Heart left ventricle (tissue), 16 donors: ENCODE results near the gene STYXL2. TPM values are rescaled to one million over a fixed set of nuclear protein-coding genes. Genes with fewer than 3 reads are reported as not detected.

Source experiments
- ATAC-seq, 4 donors: fragments of 200-7000 bp; cut with Tn5 transposase; one replicate each; pipeline ENCODE4 v1.9.1; 2020 to 2022; ENCODE audit warnings: moderate library complexity in 4 of 4, mild to moderate bottlenecking in 3 of 4, moderate number of reproducible peaks in 1 of 4
- DNase-seq, 5 donors: peaks; one replicate each; pipeline ENCODE4 v3.0.0-alpha.2; 2020
- H3K27ac ChIP-seq, 12 donors: fragments of 200-600 bp; sonication (generic) in 4 of 12; one replicate each; pipeline versions ENCODE4 v1.5.0 to v1.8.0; 2016 to 2022; ENCODE audit warnings: mild to moderate bottlenecking in 2 of 12
- H3K27me3 ChIP-seq, 9 donors: fragments of 200-600 bp; sonication (generic) in 2 of 9; one replicate each; pipeline versions ENCODE4 v1.5.1 to v1.8.0; 2016 to 2022; ENCODE audit warnings: mild to moderate bottlenecking in 3 of 9
- H3K36me3 ChIP-seq, 9 donors: fragments of 200-600 bp; sonication (generic) in 2 of 9; one replicate each; pipeline versions ENCODE4 v1.5.0 to v1.8.0; 2018 to 2022; ENCODE audit warnings: mild to moderate bottlenecking in 2 of 9
- H3K4me1 ChIP-seq, 12 donors: fragments of 200-600 bp; sonication (generic) in 4 of 12; one replicate each; pipeline versions ENCODE4 v1.5.0 to v1.8.0; 2016 to 2022; ENCODE audit warnings: mild to moderate bottlenecking in 3 of 12
- H3K4me3 ChIP-seq, 12 donors: fragments of 200-600 bp; sonication (generic) in 4 of 12; one replicate each; pipeline versions ENCODE4 v1.5.0 to v1.8.0; 2017 to 2022; ENCODE audit warnings: mild to moderate bottlenecking in 9 of 12, moderate library complexity in 4 of 12
- H3K9me3 ChIP-seq, 12 donors: fragments of 200-600 bp; sonication (generic) in 4 of 12; one replicate each; pipeline versions ENCODE4 v1.5.0 to v1.8.0; 2016 to 2022; ENCODE audit warnings: mild to moderate bottlenecking in 1 of 12
- POLR2A ChIP-seq, 2 donors: fragments of 450-650 bp; IDR thresholded peaks; one replicate each; pipeline ENCODE4 v1.6.1; 2017; ENCODE audit warnings: antibody characterized with exemption in 2 of 2, mild to moderate bottlenecking in 2 of 2, moderate library complexity in 2 of 2
- WGBS, 4 donors: extraction: QIAGEN DNeasy Blood & Tissue Kit in 2 of 4; methylation state at CpG; one replicate each; pipeline versions ENCODE4 v1.1.5 to v1.1.7; 2013 to 2018; 5-methylcytosine and 5-hydroxymethylcytosine counted together
- intact Hi-C, 10 donors: fragments of 100-400 bp; cut with DNase I; formaldehyde crosslinking; loops; one replicate each; pipeline versions ENCODE4 v1.11.1 to v1.14.2; 2022
- polyA plus RNA-seq, 2 donors: library from polyadenylated mRNA; stranded (reverse); fragments of 200-250 nt; gene quantifications; one replicate each; pipeline ENCODE4 v1.2.3, GENCODE V29; 2013
- total RNA-seq, 9 donors: library from RNA; depleted of rRNA in 2 of 9; stranded (reverse); fragments of >200 nt in 2 of 9; fragmentation: NEBNext Ultra II Directional in 3 of 9; extraction: Animal tissue kit (Norgen Biotek cat#: 25700) in 3 of 9; gene quantifications; one replicate each; pipeline versions ENCODE4 v1.1.0 to v1.2.4, GENCODE V29; 2016 to 2023
- TF ChIP-seq, protein P1 (sequence below), 12 donors: fragments of 200-600 bp; sonication (generic) in 4 of 12; IDR thresholded peaks; one replicate each; pipeline versions ENCODE4 v1.5.0 to v1.8.0; 2018 to 2022; ENCODE audit warnings: antibody characterized with exemption in 12 of 12, mild to moderate bottlenecking in 5 of 12
- donor health status: ischemic (EF 13 %, LVEDD 7.1; RV severe dilation, severe dysfunction).
- donor health status: healthy with polysubstance abuse.
- donor health status: DM: no; HTN: yes; CAD: no.
- donor health status: DM: no; HTN: no; CAD: no.
- donor health status: ischemic (EF 25% LVEDD 6.9; RV normal size, moderate dysfunction).
- donor health status: ischemic (EF 25% LVEDD 5.7; RV mildly dilated, moderate dysfunction).
- donor health status: healthy.
- donor health status: DM: yes; HTN: yes; CAD: no.
- donor health status: ischemic (EF 35%, LVEDD 5.7; RV mildly dilated, moderate dysfunction).
- donor health status: nonischemic (EF 11% LVEDD 7.7; RV severe dilation, severe dysfunction).
- donor health status: DM: yes; HTN: yes; CAD: no.
- donor health status: PGD.
- donor health status: ischemic (EF 29% LVEDD 5.4; RV normal size, mild dysfunction).
- donor health status: nonischemic (EF 23%, LVEDD 6.1; RV moderate dilation, normal function).

The STYXL2 gene
- total and polyA plus RNA-seq, 11 donors: 55.0 to 329 (median 149) TPM

DNA sequence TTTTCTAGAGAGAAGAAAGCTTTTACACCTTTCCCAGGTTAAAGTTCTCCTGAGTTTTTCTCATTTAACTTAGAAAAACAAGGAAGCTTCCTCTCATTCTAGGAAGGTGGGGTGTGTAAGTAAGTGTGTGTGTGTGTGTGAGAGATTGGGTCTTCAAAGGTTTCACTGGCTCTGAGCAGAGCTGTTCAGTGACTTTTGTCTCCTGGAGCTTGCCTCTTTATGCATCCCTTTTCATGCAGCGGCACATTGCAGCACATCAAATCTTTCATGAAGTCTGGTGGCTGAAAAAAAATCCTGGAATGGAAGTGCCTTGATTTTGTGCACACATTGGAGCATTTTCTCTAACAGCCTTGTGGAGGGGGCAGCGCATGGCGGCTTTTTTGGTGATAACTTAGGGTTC, 7.1 kb upstream of the STYXL2 start:
- intact Hi-C loops: no loop called here
- Histone ChIP-seq H3K4me3 (no peak overlapping the region), H3K9me3 (no peaks in the 10 kb centered on the region), H3K4me1 (peaks cover 0 to 39% (median 12%) of the 10 kb centered on the region in 12 donors), H3K36me3 (no peaks in the 10 kb centered on the region), H3K27me3 (no peaks in the 10 kb centered on the region), H3K27ac (no peak overlapping the region)
- no peak for DNase-seq
- 56 to 79% (median 71%) methylated on average over 3 of the region's 3 CpGs for WGBS, 4 donors
- TF ChIP-seq POLR2A (IDR thresholded peaks at IDR 0.05): no peak
- TF ChIP-seq, protein P1, sequence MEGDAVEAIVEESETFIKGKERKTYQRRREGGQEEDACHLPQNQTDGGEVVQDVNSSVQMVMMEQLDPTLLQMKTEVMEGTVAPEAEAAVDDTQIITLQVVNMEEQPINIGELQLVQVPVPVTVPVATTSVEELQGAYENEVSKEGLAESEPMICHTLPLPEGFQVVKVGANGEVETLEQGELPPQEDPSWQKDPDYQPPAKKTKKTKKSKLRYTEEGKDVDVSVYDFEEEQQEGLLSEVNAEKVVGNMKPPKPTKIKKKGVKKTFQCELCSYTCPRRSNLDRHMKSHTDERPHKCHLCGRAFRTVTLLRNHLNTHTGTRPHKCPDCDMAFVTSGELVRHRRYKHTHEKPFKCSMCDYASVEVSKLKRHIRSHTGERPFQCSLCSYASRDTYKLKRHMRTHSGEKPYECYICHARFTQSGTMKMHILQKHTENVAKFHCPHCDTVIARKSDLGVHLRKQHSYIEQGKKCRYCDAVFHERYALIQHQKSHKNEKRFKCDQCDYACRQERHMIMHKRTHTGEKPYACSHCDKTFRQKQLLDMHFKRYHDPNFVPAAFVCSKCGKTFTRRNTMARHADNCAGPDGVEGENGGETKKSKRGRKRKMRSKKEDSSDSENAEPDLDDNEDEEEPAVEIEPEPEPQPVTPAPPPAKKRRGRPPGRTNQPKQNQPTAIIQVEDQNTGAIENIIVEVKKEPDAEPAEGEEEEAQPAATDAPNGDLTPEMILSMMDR (IDR thresholded peaks at IDR 0.05): no peak
- ATAC-seq: no peak

GRCh38 chr1:167088746-167089417, 5.0 kb upstream of the STYXL2 start:
- H3K27ac ChIP-seq: no peak overlapping the region
- intact Hi-C loops: no loop called here
- DNase-seq: no peak

GRCh38 chr1:167089939-167090313, 3.9 kb upstream of the STYXL2 start:
- H3K4me1 ChIP-seq: peaks cover 0 to 28% (median 10%) of the 10 kb centered on the region in 12 donors
- no peaks in the 10 kb centered on the region for H3K27me3 ChIP-seq
- no peak overlapping the region for H3K4me3 ChIP-seq
- DNase-seq (no peak), ATAC-seq (no peak)
- intact Hi-C loops: no loop called here
- 39 to 92% (median 62%) methylated on average over 2 of the region's 2 CpGs for WGBS, 4 donors
- TF ChIP-seq, protein P1 (IDR thresholded peaks at IDR 0.05): no peak
- no peak for TF ChIP-seq POLR2A (IDR thresholded peaks at IDR 0.05)
- H3K27ac ChIP-seq: peak overlapping the region in 4 of 12 donors; percentile 16 to 86 (median 18)
- H3K9me3 ChIP-seq: no peaks in the 10 kb centered on the region
- no peaks in the 10 kb centered on the region for H3K36me3 ChIP-seq

More at GRCh38 chr1:167088746-167089417, 5.0 kb upstream of the STYXL2 start:
- H3K36me3 ChIP-seq: no peaks in the 10 kb centered on the region
- no peak for TF ChIP-seq POLR2A (IDR thresholded peaks at IDR 0.05)
- TF ChIP-seq, protein P1 (IDR thresholded peaks at IDR 0.05): no peak
- H3K9me3 ChIP-seq: no peaks in the 10 kb centered on the region
- no peaks in the 10 kb centered on the region for H3K27me3 ChIP-seq
- 73 to 94% (median 74%) methylated on average over 2 to 6 of the region's 6 CpGs for WGBS, 4 donors
- H3K4me1 ChIP-seq: peaks cover 0 to 34% (median 10%) of the 10 kb centered on the region in 12 donors
- no peak overlapping the region for H3K4me3 ChIP-seq
- no peak for ATAC-seq

- no peak for ATAC-seq
- WGBS, 4 donors: 61 to 79% (median 72%) methylated on average over 1 of the region's 1 CpG
- peak within 1 kb of the TSS in 4 of 12 donors; percentile 16 to 86 (median 18) for H3K27ac ChIP-seq
Observed at GRCh38 chr1:167090314-167090942, 3.4 kb upstream of the STYXL2 start, which contains the start of gene GPA33. TSS of gene GPA33 (minus strand) at chr1:167090377. CDS start at chr1:167090287, 90 bp downstream.

More at GRCh38 chr1:167090314-167090942, 3.4 kb upstream of the STYXL2 start, which contains the start of gene GPA33:
- Histone ChIP-seq H3K36me3 (no peaks in the 10 kb centered on the region), H3K9me3 (no peaks in the 10 kb centered on the region), H3K27me3 (no peaks in the 10 kb centered on the region), H3K4me3 (no peak within 1 kb of the TSS), H3K4me1 (peaks cover 0 to 23% (median 10%) of the 10 kb centered on the region in 12 donors)
- intact Hi-C loops: no loop called here
- no peak for DNase-seq
- TF ChIP-seq, protein P1 (IDR thresholded peaks at IDR 0.05): no peak
- TF ChIP-seq POLR2A (IDR thresholded peaks at IDR 0.05): no peak
